WTC11 (cell line): ENCODE measurements around the gene ODAPH. TPM values are rescaled to one million over a fixed set of nuclear protein-coding genes. Genes with fewer than 3 reads are reported as not detected.

Experiments
- ATAC-seq: fragments of 200-7000 bp; cut with Tn5 transposase; 2 replicates; pipeline ENCODE4 v1.10.0; 2021; ENCODE audit warnings: mild to moderate bottlenecking, moderate library complexity
- CTCF ChIA-PET: fragments of 300-600 bp; sonication (Branson Sonifier 250); formaldehyde crosslinking; loops from one replicate; lab custom pipeline; 2021; ENCODE audit warnings: antibody characterized with exemption; lab: Charles Lee
- POLR2A ChIA-PET: fragments of 350-600 bp; sonication (Branson Sonifier 250); formaldehyde crosslinking; loops from one replicate; lab custom pipeline; 2021; ENCODE audit warnings: antibody characterized with exemption; lab: Charles Lee
- DNase-seq: peaks from one replicate; pipeline ENCODE4 v3.0.0; 2021; ENCODE audit warnings: low spot score
- H3K27ac Mint-ChIP-seq: 2 replicates; pipeline ENCODE4 v1.8.0; 2021; ENCODE audit warnings: mixed read lengths
- H3K27me3 Mint-ChIP-seq: 2 replicates; pipeline ENCODE4 v1.8.0; 2021; ENCODE audit warnings: low read depth, mild to moderate bottlenecking, moderate library complexity, mixed read lengths
- H3K36me3 Mint-ChIP-seq: 2 replicates; pipeline ENCODE4 v1.8.0; 2021; ENCODE audit warnings: mixed read lengths
- H3K4me1 Mint-ChIP-seq: 2 replicates; pipeline ENCODE4 v1.8.0; 2022; ENCODE audit warnings: mixed read lengths
- H3K4me3 Mint-ChIP-seq: 2 replicates; pipeline ENCODE4 v1.8.0; 2021; ENCODE audit warnings: mild to moderate bottlenecking, moderate library complexity, mixed read lengths
- H3K9me3 Mint-ChIP-seq: 2 replicates; pipeline ENCODE4 v1.8.0; 2021; ENCODE audit warnings: mixed read lengths
- CBFB ChIP-seq: sonication (generic); formaldehyde crosslinking; IDR thresholded peaks from 2 replicates; pipeline ENCODE4 v1.8.1; 2022; ENCODE audit warnings: mild to moderate bottlenecking, low read depth, missing genetic modification reagents
- E2F1 ChIP-seq: sonication (generic); formaldehyde crosslinking; IDR thresholded peaks from 2 replicates; pipeline ENCODE4 v1.8.0; 2022; ENCODE audit warnings: mild to moderate bottlenecking, missing genetic modification reagents
- ERG ChIP-seq: fragments of 250-450 bp; sonication (Bioruptor Pico); IDR thresholded peaks from 2 replicates; pipeline ENCODE4 v1.8.0; 2021; ENCODE audit warnings: mild to moderate bottlenecking
- FOXK1 ChIP-seq: sonication (generic); formaldehyde crosslinking; IDR thresholded peaks from 2 replicates; pipeline ENCODE4 v1.8.0; 2022; ENCODE audit warnings: mild to moderate bottlenecking, moderate library complexity, missing genetic modification reagents
- GABPB1 ChIP-seq: sonication (generic); formaldehyde crosslinking; IDR thresholded peaks from 2 replicates; pipeline ENCODE4 v1.8.1; 2023; ENCODE audit warnings: mild to moderate bottlenecking, missing genetic modification reagents
- NFE2L1 ChIP-seq: sonication (generic); formaldehyde crosslinking; IDR thresholded peaks from 2 replicates; pipeline ENCODE4 v1.8.1; 2023; ENCODE audit warnings: missing genetic modification reagents
- NFYB ChIP-seq: sonication (generic); formaldehyde crosslinking; conservative IDR thresholded peaks from 2 replicates; pipeline ENCODE4 v1.8.0; 2022; ENCODE audit warnings: low read depth, missing genetic modification reagents
- ZBTB21 ChIP-seq: sonication (generic); formaldehyde crosslinking; IDR thresholded peaks from 2 replicates; pipeline ENCODE4 v1.8.1; 2023; ENCODE audit warnings: mild to moderate bottlenecking, missing genetic modification reagents, borderline replicate concordance
- ZNF138 ChIP-seq: sonication (generic); formaldehyde crosslinking; conservative IDR thresholded peaks from 2 replicates; pipeline ENCODE4 v1.8.1; 2022; ENCODE audit warnings: mild to moderate bottlenecking, moderate library complexity, missing genetic modification reagents
- ZNF281 ChIP-seq: sonication (generic); formaldehyde crosslinking; IDR thresholded peaks from 2 replicates; pipeline ENCODE4 v1.8.0; 2023; ENCODE audit warnings: mild to moderate bottlenecking, missing genetic modification reagents
- ZNF532 ChIP-seq: fragments of 250-450 bp; sonication (Bioruptor Pico); IDR thresholded peaks from 2 replicates; pipeline ENCODE4 v1.9.0; 2021; ENCODE audit warnings: mild to moderate bottlenecking, borderline replicate concordance
- total RNA-seq: library from RNA; stranded (reverse); gene quantifications from 3 replicates; pipeline ENCODE4 v1.2.3, GENCODE V29; 2021
- TF ChIP-seq, protein P1 (sequence below): sonication (generic); formaldehyde crosslinking; IDR thresholded peaks from 2 replicates; pipeline ENCODE4 v1.8.1; 2023; ENCODE audit warnings: mild to moderate bottlenecking, moderate library complexity, missing genetic modification reagents
- TF ChIP-seq, protein P2 (sequence below): fragments of 250-450 bp; sonication (Bioruptor Pico); IDR thresholded peaks from 2 replicates; pipeline ENCODE4 v1.9.0; 2021; ENCODE audit warnings: moderate library complexity, mild to moderate bottlenecking, inconsistent platforms, borderline replicate concordance
- TF ChIP-seq, protein P3 (sequence below): sonication (generic); formaldehyde crosslinking; conservative IDR thresholded peaks from 2 replicates; pipeline ENCODE4 v1.8.1; 2022; ENCODE audit warnings: mild to moderate bottlenecking, missing genetic modification reagents

The ODAPH gene
- total RNA-seq, 1 experiment from 2014 or later = not detected

DNA sequence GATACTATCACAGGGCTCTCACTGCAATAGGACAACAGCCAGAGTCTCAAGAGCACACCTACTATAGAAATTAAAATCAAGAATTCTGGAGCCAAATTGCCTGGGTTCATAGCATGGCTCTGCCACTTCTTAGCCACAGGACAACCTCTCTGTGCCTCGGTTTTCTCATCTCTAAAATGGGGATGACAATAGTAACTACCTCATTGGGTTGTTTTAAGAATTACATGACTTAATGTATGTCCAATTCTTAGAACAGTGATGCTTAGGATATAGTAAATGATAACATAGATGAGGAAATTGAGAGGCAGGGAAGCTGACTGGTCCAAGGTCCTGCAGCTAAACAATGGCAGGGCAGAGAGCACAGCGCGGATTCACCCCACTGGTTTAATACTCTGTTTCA, 11.0 kb upstream of the ODAPH start:
- Mint-ChIP-seq H3K27ac (no peak overlapping the region), H3K4me3 (no peak overlapping the region), H3K36me3 (no peaks in the 10 kb centered on the region), H3K27me3 (no peaks in the 10 kb centered on the region), H3K9me3 (no peaks in the 10 kb centered on the region), H3K4me1 (no peaks in the 10 kb centered on the region)
- CTCF ChIA-PET = interaction anchor here (0.6 kb wide), 1 partner anchor 16 kb away, joined by 5 read pairs; no protein-coding TSS in a partner anchor
- POLR2A ChIA-PET = no interaction called here
- TF ChIP-seq FOXK1 (CRISPR knock-in tag) (no peak), ZNF281 (CRISPR knock-in tag) (no peak), CBFB (CRISPR knock-in tag) (no peak), GABPB1 (CRISPR knock-in tag) (no peak), E2F1 (CRISPR knock-in tag) (no peak), NFYB (CRISPR knock-in tag) (no peak), ZNF138 (no peak), ZNF532 (CRISPR knock-in tag) (no peak), ERG (CRISPR knock-in tag) (no peak), NFE2L1 (CRISPR knock-in tag) (no peak), ZBTB21 (CRISPR knock-in tag) (no peak)
- TF ChIP-seq, protein P1, sequence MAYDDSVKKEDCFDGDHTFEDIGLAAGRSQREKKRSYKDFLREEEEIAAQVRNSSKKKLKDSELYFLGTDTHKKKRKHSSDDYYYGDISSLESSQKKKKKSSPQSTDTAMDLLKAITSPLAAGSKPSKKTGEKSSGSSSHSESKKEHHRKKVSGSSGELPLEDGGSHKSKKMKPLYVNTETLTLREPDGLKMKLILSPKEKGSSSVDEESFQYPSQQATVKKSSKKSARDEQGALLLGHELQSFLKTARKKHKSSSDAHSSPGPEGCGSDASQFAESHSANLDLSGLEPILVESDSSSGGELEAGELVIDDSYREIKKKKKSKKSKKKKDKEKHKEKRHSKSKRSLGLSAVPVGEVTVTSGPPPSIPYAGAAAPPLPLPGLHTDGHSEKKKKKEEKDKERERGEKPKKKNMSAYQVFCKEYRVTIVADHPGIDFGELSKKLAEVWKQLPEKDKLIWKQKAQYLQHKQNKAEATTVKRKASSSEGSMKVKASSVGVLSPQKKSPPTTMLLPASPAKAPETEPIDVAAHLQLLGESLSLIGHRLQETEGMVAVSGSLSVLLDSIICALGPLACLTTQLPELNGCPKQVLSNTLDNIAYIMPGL (CRISPR knock-in tag) = no peak
- TF ChIP-seq, protein P2, sequence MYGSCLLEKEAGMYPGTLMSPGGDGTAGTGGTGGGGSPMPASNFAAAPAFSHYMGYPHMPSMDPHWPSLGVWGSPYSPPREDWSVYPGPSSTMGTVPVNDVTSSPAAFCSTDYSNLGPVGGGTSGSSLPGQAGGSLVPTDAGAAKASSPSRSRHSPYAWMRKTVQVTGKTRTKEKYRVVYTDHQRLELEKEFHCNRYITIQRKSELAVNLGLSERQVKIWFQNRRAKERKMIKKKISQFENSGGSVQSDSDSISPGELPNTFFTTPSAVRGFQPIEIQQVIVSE = no peak
- TF ChIP-seq, protein P3, sequence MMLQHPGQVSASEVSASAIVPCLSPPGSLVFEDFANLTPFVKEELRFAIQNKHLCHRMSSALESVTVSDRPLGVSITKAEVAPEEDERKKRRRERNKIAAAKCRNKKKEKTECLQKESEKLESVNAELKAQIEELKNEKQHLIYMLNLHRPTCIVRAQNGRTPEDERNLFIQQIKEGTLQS = no peak
- no peak for DNase-seq
- ATAC-seq = no peak
